OCI-LY1 (cell line): Measurements from ENCODE around the gene CYP4A22.
"Not testable (repeated sequence)": the region's sequence is repeated elsewhere in the genome, so short reads cannot be mapped to it uniquely, and the experiment has no call there.

Experiments used
- H2AFZ ChIP-seq: fragments of 200-600 bp; sonication (generic), shearing (Covaris generic); 2 replicates; pipeline ENCODE4 v1.6.0; 2014; ENCODE audit warnings: antibody characterized with exemption, mild to moderate bottlenecking, low read length
- H3F3A ChIP-seq: fragments of 200-600 bp; sonication (generic), shearing (Covaris generic); 2 replicates; pipeline ENCODE4 v1.6.0; 2014; ENCODE audit warnings: mild to moderate bottlenecking, antibody characterized with exemption, low read length, moderate library complexity; ENCODE audit not compliant: insufficient read depth
- H3K27ac ChIP-seq: fragments of 200-600 bp; sonication (generic); 2 replicates; pipeline ENCODE4 v1.5.1; 2014; ENCODE audit warnings: low read length, mixed run types, mild to moderate bottlenecking, low read depth; ENCODE audit not compliant: poor library complexity, severe bottlenecking
- H3K27me3 ChIP-seq: fragments of 200-600 bp; sonication (generic); 2 replicates; pipeline ENCODE4 v1.6.0; 2014; ENCODE audit warnings: antibody characterized with exemption, mild to moderate bottlenecking, low read length, moderate library complexity; ENCODE audit not compliant: insufficient read depth
- H3K36me3 ChIP-seq: fragments of 200-600 bp; sonication (generic); 2 replicates; pipeline ENCODE4 v1.6.1; 2014; ENCODE audit warnings: mild to moderate bottlenecking, antibody characterized with exemption, low read length, moderate library complexity, mixed read lengths; ENCODE audit not compliant: insufficient read depth
- H3K4me1 ChIP-seq: fragments of 200-600 bp; sonication (generic); 2 replicates; pipeline ENCODE4 v1.5.1; 2014; ENCODE audit warnings: mild to moderate bottlenecking, low read length, moderate library complexity; ENCODE audit not compliant: insufficient read depth, severe bottlenecking
- H3K4me2 ChIP-seq: fragments of 200-600 bp; sonication (generic), shearing (Covaris generic); 2 replicates; pipeline ENCODE4 v1.6.1; 2014; ENCODE audit warnings: low read length
- H3K4me3 ChIP-seq: fragments of 200-600 bp; sonication (generic); 2 replicates; pipeline ENCODE4 v1.5.1; 2014; ENCODE audit warnings: low read length, low read depth, mild to moderate bottlenecking, mixed read lengths; ENCODE audit not compliant: poor library complexity, severe bottlenecking
- H3K79me2 ChIP-seq: fragments of 200-600 bp; shearing (Covaris generic); 2 replicates; pipeline ENCODE4 v1.6.1; 2016; ENCODE audit warnings: mixed run types, low read length, mixed read lengths; ENCODE audit not compliant: insufficient read depth
- H3K9ac ChIP-seq: fragments of 200-600 bp; sonication (generic), shearing (Covaris generic); 2 replicates; pipeline ENCODE4 v1.6.1; 2014; ENCODE audit warnings: mild to moderate bottlenecking, low read length, mixed read lengths
- H3K9me2 ChIP-seq: fragments of 200-600 bp; sonication (generic), shearing (Covaris generic); 2 replicates; pipeline ENCODE4 v1.6.1; 2014; ENCODE audit warnings: low read depth, mild to moderate bottlenecking, low read length, mixed read lengths
- H3K9me3 ChIP-seq: fragments of 200-600 bp; shearing (Covaris generic); 2 replicates; pipeline ENCODE4 v1.6.1; 2014; ENCODE audit warnings: low read length, mixed read lengths
- H4K20me1 ChIP-seq: fragments of 200-600 bp; sonication (generic), shearing (Covaris generic); 2 replicates; pipeline ENCODE4 v1.6.0; 2016; ENCODE audit warnings: mild to moderate bottlenecking, low read length; ENCODE audit not compliant: insufficient read depth
- CTCF ChIP-seq: fragments of 200-600 bp; sonication (generic), shearing (Covaris generic); IDR thresholded peaks from 2 replicates; pipeline ENCODE4 v1.5.1; 2017; ENCODE audit warnings: mild to moderate bottlenecking, antibody characterized with exemption, low read length, moderate library complexity, mixed read lengths
- EZH2 ChIP-seq: fragments of 200-600 bp; sonication (generic), shearing (Covaris generic); IDR thresholded peaks from 2 replicates; pipeline ENCODE4 v1.8.0; 2017; ENCODE audit warnings: borderline replicate concordance, mixed run types, mild to moderate bottlenecking, antibody characterized with exemption, low read length, moderate library complexity, mixed read lengths

Gene CYP4A22

GRCh38 chr1:47104816-47105215, 32.4 kb upstream of the CYP4A22 start:
- H3K4me2 ChIP-seq: no peak overlapping the region
- H3K9ac ChIP-seq: no peak overlapping the region
- no peak for TF ChIP-seq CTCF
- no peak for TF ChIP-seq EZH2
- no peaks in the 10 kb centered on the region for H3K4me1 ChIP-seq
- no peaks in the 10 kb centered on the region for H3K9me2 ChIP-seq
- H4K20me1 ChIP-seq: no peaks in the 10 kb centered on the region
- no peak overlapping the region for H2AFZ ChIP-seq
- H3K27ac ChIP-seq: no peak overlapping the region
- H3K4me3 ChIP-seq: no peak overlapping the region
- H3K36me3 ChIP-seq: no peaks in the 10 kb centered on the region
- no peaks in the 10 kb centered on the region for H3K27me3 ChIP-seq
- no peaks in the 10 kb centered on the region for H3K79me2 ChIP-seq
- no peaks in the 10 kb centered on the region for H3F3A ChIP-seq
- no peaks in the 10 kb centered on the region for H3K9me3 ChIP-seq

- Histone ChIP-seq H3K4me2 (no peak overlapping the region), H3K9me2 (no peaks in the 10 kb centered on the region), H2AFZ (no peak overlapping the region), H3K4me3 (no peak overlapping the region), H3K79me2 (no peaks in the 10 kb centered on the region), H3K4me1 (no peaks in the 10 kb centered on the region), H3K27me3 (no peaks in the 10 kb centered on the region), H3K27ac (no peak overlapping the region), H3K9me3 (no peaks in the 10 kb centered on the region), H3K36me3 (no peaks in the 10 kb centered on the region), H3F3A (no peaks in the 10 kb centered on the region), H4K20me1 (no peaks in the 10 kb centered on the region), H3K9ac (no peak overlapping the region)
- no peak for TF ChIP-seq CTCF
Measured at GRCh38 chr1:47106792-47107191, 30.4 kb upstream of the CYP4A22 start.

GRCh38 chr1:47107851-47108574, 29.2 kb upstream of the CYP4A22 start:
- H3F3A ChIP-seq, H3K9me3 ChIP-seq, H3K27me3 ChIP-seq, H3K4me1 ChIP-seq, H3K4me3 ChIP-seq, H4K20me1 ChIP-seq, H3K4me2 ChIP-seq, H3K9me2 ChIP-seq, H3K27ac ChIP-seq, H3K36me3 ChIP-seq, H3K9ac ChIP-seq, H3K79me2 ChIP-seq, H2AFZ ChIP-seq: not testable (repeated sequence)

GRCh38 chr1:47109482-47109881, 27.8 kb upstream of the CYP4A22 start:
- H2AFZ ChIP-seq, H3K4me2 ChIP-seq, H4K20me1 ChIP-seq, H3K27ac ChIP-seq, H3K27me3 ChIP-seq, H3K36me3 ChIP-seq, H3K9ac ChIP-seq, H3K4me3 ChIP-seq, H3K9me3 ChIP-seq, H3F3A ChIP-seq, H3K79me2 ChIP-seq, H3K9me2 ChIP-seq, H3K4me1 ChIP-seq: not testable (repeated sequence)
